ENCODE measurements around the gene ABCC8. TPM values are rescaled to one million over a fixed set of nuclear protein-coding genes. Genes with fewer than 3 reads are reported as not detected.

ABCC8 gene
- total and polyA plus RNA-seq, 2 of the 8 experiments (the other 6 are each of a cell fraction or from before 2014, with no cell fraction given) = 3.7 to 4.9 TPM

DNA sequence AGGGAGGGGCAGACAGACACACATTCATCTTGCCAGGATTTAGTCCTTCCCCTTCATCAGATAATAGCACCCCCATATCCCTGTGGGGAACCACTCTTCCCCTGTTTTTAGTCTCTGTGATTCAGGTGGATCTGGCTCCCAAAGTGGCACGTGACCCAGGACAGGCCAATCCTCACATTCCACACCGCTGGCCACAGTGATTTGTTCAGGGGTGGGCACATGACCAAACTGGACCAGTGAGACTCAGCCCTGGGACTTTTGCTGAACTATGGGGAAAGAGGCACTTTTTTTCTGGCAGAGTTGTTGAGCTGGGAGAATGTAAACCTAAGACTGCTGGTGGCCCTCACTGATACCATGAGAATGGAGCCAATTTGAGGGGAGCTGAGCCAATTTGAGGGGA is 69.1 kb downstream of the ABCC8 start:
- no peak overlapping the region for H3K4ac ChIP-seq (replicated peaks; ENCODE audit: insufficient read length, low read depth, low read length)
- H3K4me2 ChIP-seq (ENCODE audit: insufficient read depth in 1 of 2, low read depth in 2 of 2, low read length in 2 of 2) = no peak overlapping the region
- H2AFZ ChIP-seq (ENCODE audit: low read length) = no peak overlapping the region
- no peak overlapping the region for H3K14ac ChIP-seq (ENCODE audit: insufficient read length)
- H4K20me1 ChIP-seq (replicated peaks in 1 of 2; ENCODE audit: control insufficient read depth in 1 of 2, insufficient read depth in 2 of 2, low read length in 2 of 2) = no peaks in the 10 kb centered on the region
- no peaks in the 10 kb centered on the region for H3K27me3 ChIP-seq (replicated peaks in 1 of 4; ENCODE audit: control insufficient read depth in 3 of 4, extremely low read depth in 1 of 4, insufficient read depth in 3 of 4, low read length in 3 of 4)
- no peaks in the 10 kb centered on the region for H3K9me3 ChIP-seq (ENCODE audit: insufficient read depth in 2 of 2, low read depth in 1 of 2, low read length in 1 of 2)
- H2BK15ac ChIP-seq (ENCODE audit: low read length) = no peak overlapping the region
- H3K36me3 ChIP-seq (ENCODE audit: control insufficient read depth in 2 of 4, insufficient read depth in 4 of 4, low read length in 3 of 4) = no peaks in the 10 kb centered on the region
- H4K5ac ChIP-seq (ENCODE audit: insufficient read length, low read depth, low read length) = no peak overlapping the region
- 90% methylated on average over 2 of the region's 2 CpGs; no CpG with 5 or more reads in 1 of the 2 experiments for WGBS, 2 experiments (ENCODE audit: extremely low coverage in 1 of 2, insufficient coverage in 1 of 2, insufficient read length in 1 of 2, insufficient replicate concordance in 2 of 2, low coverage in 1 of 2, low lambda C conversion rate in 2 of 2, missing lambda C conversion rate in 1 of 2)
- no peak for DNase-seq (ENCODE audit: low read depth in 1 of 2, low spot score in 2 of 2)
- H2BK12ac ChIP-seq (ENCODE audit: low read depth, low read length) = no peak overlapping the region
- H4K91ac ChIP-seq (replicated peaks; ENCODE audit: insufficient read length, low read length) = no peak overlapping the region
- no peak overlapping the region for H2AK5ac ChIP-seq (ENCODE audit: low read depth, low read length)
- H3K79me1 ChIP-seq (ENCODE audit: low read depth, low read length) = no peaks in the 10 kb centered on the region
- H3K4me3 ChIP-seq (ENCODE audit: extremely low read depth in 1 of 4, insufficient read depth in 2 of 4, low read depth in 3 of 4, low read length in 4 of 4) = no peak overlapping the region
- H3K18ac ChIP-seq (ENCODE audit: extremely low read depth, low read length) = no peak overlapping the region
- no peaks in the 10 kb centered on the region for H3K23me2 ChIP-seq (ENCODE audit: low read depth, low read length)
- ChIA-PET CTCF (ENCODE audit: partially characterized antibody) (interaction anchor here (0.5 to 38.8 kb wide), 8 partner anchors 14 to 156 kb away, joined by 3 to 1414 read pairs (median 6); partner anchors contain the start of gene KCNJ11), POLR2A (ENCODE audit: partially characterized antibody) (no interaction called here)
- H3K79me2 ChIP-seq (ENCODE audit: control insufficient read depth in 1 of 2, insufficient read depth in 2 of 2, low read length in 2 of 2) = no peaks in the 10 kb centered on the region
- no peak overlapping the region for H3K23ac ChIP-seq (ENCODE audit: insufficient read length)
- no peak overlapping the region for H3K9ac ChIP-seq (replicated peaks in 1 of 4; ENCODE audit: extremely low read depth in 1 of 4, low read depth in 3 of 4, low read length in 3 of 4)
- no peak for FAIRE-seq
- no peak overlapping the region for H2BK120ac ChIP-seq (replicated peaks; ENCODE audit: low read depth, low read length)
- H3K56ac ChIP-seq (replicated peaks; ENCODE audit: insufficient read length, low read depth, low read length) = no peak overlapping the region
- no peak overlapping the region for H2BK20ac ChIP-seq (ENCODE audit: low read length)
- H2BK5ac ChIP-seq (ENCODE audit: low read depth, low read length) = no peak overlapping the region
- H4K8ac ChIP-seq (ENCODE audit: extremely low read depth, insufficient read depth, low read length) = no peak overlapping the region
- no peak overlapping the region for H3K27ac ChIP-seq (ENCODE audit: low read depth, low read length)
- H3K4me1 ChIP-seq (replicated peaks in 1 of 4; ENCODE audit: control insufficient read depth in 3 of 4, insufficient read depth in 4 of 4, low read length in 3 of 4) = peaks cover 0 to 2% (median 0%) of the 10 kb centered on the region in 4 experiments; a peak in 1 of 7 replicates
- TF ChIP-seq EGR1 (IDR thresholded peaks at IDR 0.05; ENCODE audit: borderline replicate concordance, low read depth, low read length) = no peak
- no peak for TF ChIP-seq RXRA (IDR thresholded peaks at IDR 0.05; ENCODE audit: insufficient read depth, low read depth, low read length)
- TF ChIP-seq, protein P1, sequence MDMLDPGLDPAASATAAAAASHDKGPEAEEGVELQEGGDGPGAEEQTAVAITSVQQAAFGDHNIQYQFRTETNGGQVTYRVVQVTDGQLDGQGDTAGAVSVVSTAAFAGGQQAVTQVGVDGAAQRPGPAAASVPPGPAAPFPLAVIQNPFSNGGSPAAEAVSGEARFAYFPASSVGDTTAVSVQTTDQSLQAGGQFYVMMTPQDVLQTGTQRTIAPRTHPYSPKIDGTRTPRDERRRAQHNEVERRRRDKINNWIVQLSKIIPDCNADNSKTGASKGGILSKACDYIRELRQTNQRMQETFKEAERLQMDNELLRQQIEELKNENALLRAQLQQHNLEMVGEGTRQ (IDR thresholded peaks at IDR 0.05; ENCODE audit: low read length) = peak; percentile 55; the same call in 1 of the 2 replicates
- no peak for TF ChIP-seq KDM1A (IDR thresholded peaks at IDR 0.05; ENCODE audit: borderline replicate concordance, low read length)
